AG09319 (cell line): ENCODE measurements around the gene KRTAP12-3.

Experiments used
- DNase-seq: peaks from one replicate; pipeline ENCODE4 v3.0.0-alpha.2; 2010; ENCODE audit warnings: low read depth; ENCODE audit errors: extremely low read depth
- CTCF ChIP-seq: IDR thresholded peaks from 2 replicates; pipeline ENCODE4 v1.5.1; 2011; ENCODE audit warnings: low read depth, mild to moderate bottlenecking, inconsistent platforms, low read length, moderate library complexity

KRTAP12-3 gene

GRCh38 chr21:44670642-44671432 is 13.1 kb downstream of the KRTAP12-3 start:
- DNase-seq = no peak
- TF ChIP-seq CTCF = no peak

GRCh38 chr21:44671911-44672310 is 14.2 kb downstream of the KRTAP12-3 start:
- no peak for DNase-seq
- TF ChIP-seq CTCF = no peak

- TF ChIP-seq CTCF = no peak
- DNase-seq = no peak
These were observed 20.1 kb downstream of the KRTAP12-3 start for GRCh38 chr21:44677881-44678280.

GRCh38 chr21:44681152-44681551 is 23.4 kb downstream of the KRTAP12-3 start:
- DNase-seq = no peak
- TF ChIP-seq CTCF = no peak

GRCh38 chr21:44681861-44682579 is 24.3 kb downstream of the KRTAP12-3 start, which contains the start of gene KRTAP12-1:
TSS of gene KRTAP12-1 (minus strand) at chr21:44682163. CDS start at chr21:44682123, 40 bp downstream.
- no peak for TF ChIP-seq CTCF
- DNase-seq = no peak

- no peak for TF ChIP-seq CTCF
- no peak for DNase-seq
These were observed 24.9 kb downstream of the KRTAP12-3 start for GRCh38 chr21:44682580-44683151.

GRCh38 chr21:44684077-44684476 is 26.3 kb downstream of the KRTAP12-3 start:
- no peak for DNase-seq
- TF ChIP-seq CTCF = no peak
